GM23338 (cell line): ENCODE results near the gene STX11. TPM values are rescaled to one million over a fixed set of nuclear protein-coding genes. Genes with fewer than 3 reads are reported as not detected.

ENCODE experiments used
- polyA plus RNA-seq: library from polyadenylated mRNA; unstranded; fragments of >200 nt; fragmentation: Nextera tagmentation; extraction: Ambion mirVana; gene quantifications from 2 replicates; pipeline ENCODE4 v1.2.1, GENCODE V29; 2016
- total RNA-seq: library from RNA; depleted of rRNA; stranded (reverse); fragments of >200 nt; shearing (Covaris generic); gene quantifications from 2 replicates; pipeline ENCODE4 v1.2.3, GENCODE V29; 2014; rRNA removed

The STX11 gene
- total and polyA plus RNA-seq, 2 experiments from 2014 or later = 0.35 to 0.52 TPM

Other genes with a start within 250 kb of the STX11 start
- gene PLAGL1, start 142.3 kb upstream of the STX11 start, total RNA-seq = 0.66 and 0.90 TPM in 2 replicates
- 1.4 and 1.7 TPM in 2 replicates for gene PLAGL1, start 142.3 kb upstream of the STX11 start, polyA plus RNA-seq
- gene SF3B5, start 54.9 kb upstream of the STX11 start, total RNA-seq = 151 and 174 TPM in 2 replicates
- 171 and 183 TPM in 2 replicates for gene SF3B5, start 54.9 kb upstream of the STX11 start, polyA plus RNA-seq
- gene UTRN, start 134.8 kb downstream of the STX11 start, total RNA-seq = 86.8 and 121 TPM in 2 replicates
- gene UTRN, start 134.8 kb downstream of the STX11 start, polyA plus RNA-seq = 34.8 and 53.9 TPM in 2 replicates